NCI-H1092 treated with DMSO at 0.1 percent for 48 hours (cell line): ENCODE data around the gene PSMC5.
"Not testable (repeated sequence)": the region's sequence is repeated elsewhere in the genome, so short reads cannot be mapped to it uniquely, and the experiment has no call there.

ENCODE experiments used
- DNase-seq: peaks from one replicate; lab custom pipeline; 2025; lab: John Stamatoyannopoulos, UW

The PSMC5 gene

GRCh38 chr17:63827002-63827800, at the start of gene PSMC5, which contains the start of gene FTSJ3:
TSS of gene PSMC5 (plus strand) at chr17:63827431. CDS start at chr17:63827491, 60 bp downstream.
TSS of gene FTSJ3 (minus strand) at chr17:63827663. CDS start at chr17:63826902, 761 bp downstream.
- DNase-seq, result peak; percentile 99

GRCh38 chr17:63780507-63780906, 46.7 kb upstream of the PSMC5 start:
- no peak for DNase-seq

- DNase-seq, result no peak
Measured at GRCh38 chr17:63780928-63781327, 46.3 kb upstream of the PSMC5 start.

GRCh38 chr17:63783522-63783921, 43.7 kb upstream of the PSMC5 start:
- no peak for DNase-seq

GRCh38 chr17:63785556-63785955, 41.7 kb upstream of the PSMC5 start:
- no peak for DNase-seq

- no peak for DNase-seq
Measured at GRCh38 chr17:63786117-63786516, 41.1 kb upstream of the PSMC5 start.

- no peak for DNase-seq
Measured at GRCh38 chr17:63786971-63787711, 40.1 kb upstream of the PSMC5 start.

- no peak for DNase-seq
Measured at GRCh38 chr17:63790057-63790456, 37.2 kb upstream of the PSMC5 start.

GRCh38 chr17:63792055-63792729, 35.0 kb upstream of the PSMC5 start:
- no peak for DNase-seq

- not testable (repeated sequence) for DNase-seq
Measured at GRCh38 chr17:63796375-63796774, 30.9 kb upstream of the PSMC5 start.

- DNase-seq, result no peak
Measured at GRCh38 chr17:63798572-63799106, 28.6 kb upstream of the PSMC5 start.

- no peak for DNase-seq
Measured at GRCh38 chr17:63800783-63801182, 26.4 kb upstream of the PSMC5 start.

GRCh38 chr17:63804328-63804727, 22.9 kb upstream of the PSMC5 start:
- no peak for DNase-seq

GRCh38 chr17:63805591-63805990, 21.6 kb upstream of the PSMC5 start:
- no peak for DNase-seq

- DNase-seq, result no peak
Measured at GRCh38 chr17:63809970-63810369, 17.3 kb upstream of the PSMC5 start.

GRCh38 chr17:63816123-63816522, 11.1 kb upstream of the PSMC5 start:
- DNase-seq, result no peak

- no peak for DNase-seq
Measured at GRCh38 chr17:63816669-63817068, 10.6 kb upstream of the PSMC5 start.

GRCh38 chr17:63817736-63818385, 9.4 kb upstream of the PSMC5 start:
- DNase-seq, result no peak

- no peak for DNase-seq
Measured at GRCh38 chr17:63819131-63819530, 8.1 kb upstream of the PSMC5 start.

GRCh38 chr17:63819585-63820537, 7.4 kb upstream of the PSMC5 start:
- no peak for DNase-seq
